MM.1S (cell line): ENCODE measurements around the gene GTF2IRD1.

Experiments
- DNase-seq: peaks from one replicate; pipeline ENCODE4 v3.0.0-alpha.2; 2015
- H2AFZ ChIP-seq: fragments of 300-600 bp; sonication (generic); 2 replicates; pipeline ENCODE4 v1.6.0; 2016; ENCODE audit warnings: antibody characterized with exemption, low read length
- H3F3A ChIP-seq: fragments of 300-600 bp; sonication (generic); 2 replicates; pipeline ENCODE4 v1.6.1; 2016; ENCODE audit warnings: mild to moderate bottlenecking, antibody characterized with exemption, low read length, moderate library complexity, mixed read lengths; ENCODE audit not compliant: insufficient read depth
- H3K27ac ChIP-seq: fragments of 300-600 bp; sonication (generic); 2 replicates; pipeline ENCODE4 v1.5.1; 2016; ENCODE audit warnings: mild to moderate bottlenecking, low read length
- H3K27me3 ChIP-seq: fragments of 300-600 bp; sonication (generic); replicated peaks from 2 replicates; pipeline ENCODE4 v1.6.0; 2016; ENCODE audit warnings: low read length; ENCODE audit not compliant: insufficient read depth
- H3K36me3 ChIP-seq: fragments of 300-600 bp; sonication (generic); replicated peaks from 2 replicates; pipeline ENCODE4 v1.6.1; 2016; ENCODE audit warnings: mild to moderate bottlenecking, low read length, mixed read lengths; ENCODE audit not compliant: insufficient read depth
- H3K4me1 ChIP-seq: fragments of 300-600 bp; sonication (generic); 2 replicates; pipeline ENCODE4 v1.6.1; 2016; ENCODE audit warnings: low read length, mixed read lengths
- H3K4me2 ChIP-seq: fragments of 300-600 bp; sonication (generic); 2 replicates; pipeline ENCODE4 v1.6.0; 2016; ENCODE audit warnings: low read depth, low read length
- H3K4me3 ChIP-seq: fragments of 300-600 bp; sonication (generic); 2 replicates; pipeline ENCODE4 v1.5.1; 2016; ENCODE audit warnings: low read length, mixed read lengths
- H3K79me2 ChIP-seq: fragments of 300-600 bp; sonication (generic); 2 replicates; pipeline ENCODE4 v1.6.1; 2016; ENCODE audit warnings: mixed run types, low read length, mixed read lengths
- H3K9ac ChIP-seq: fragments of 300-600 bp; sonication (generic); 2 replicates; pipeline ENCODE4 v1.6.1; 2016; ENCODE audit warnings: low read length, mixed read lengths
- H3K9me2 ChIP-seq: fragments of 300-600 bp; sonication (generic); replicated peaks from 2 replicates; pipeline ENCODE4 v1.6.1; 2016; ENCODE audit warnings: mild to moderate bottlenecking, low read length, mixed read lengths; ENCODE audit not compliant: insufficient read depth
- H3K9me3 ChIP-seq: fragments of 300-600 bp; sonication (generic); replicated peaks from 2 replicates; pipeline ENCODE4 v1.6.1; 2016; ENCODE audit warnings: mild to moderate bottlenecking, low read length, mixed read lengths; ENCODE audit not compliant: insufficient read depth
- H4K20me1 ChIP-seq: fragments of 300-600 bp; sonication (generic); 2 replicates; pipeline ENCODE4 v1.6.1; 2016; ENCODE audit warnings: mild to moderate bottlenecking, low read length, moderate library complexity, mixed read lengths; ENCODE audit not compliant: insufficient read depth
- CTCF ChIP-seq: fragments of 300-600 bp; sonication (generic); IDR thresholded peaks from 2 replicates; pipeline ENCODE4 v1.5.1; 2016; ENCODE audit warnings: antibody characterized with exemption, low read length, mixed read lengths
- EZH2 ChIP-seq: fragments of 300-600 bp; sonication (generic); optimal IDR thresholded peaks from 2 replicates; pipeline ENCODE3; 2017; ENCODE audit warnings: low read depth, mild to moderate bottlenecking, antibody characterized with exemption, low read length, mixed read lengths
- EZH2phosphoT487 ChIP-seq: fragments of 300-600 bp; sonication (generic); IDR thresholded peaks from 2 replicates; pipeline ENCODE4 v1.6.1; 2018; ENCODE audit warnings: antibody characterized with exemption, low read length

The GTF2IRD1 gene

GRCh38 chr7:74515276-74515675, 61.6 kb downstream of the GTF2IRD1 start:
- H3K9me3 ChIP-seq: no peaks in the 10 kb centered on the region
- no peaks in the 10 kb centered on the region for H3K4me1 ChIP-seq
- no peak overlapping the region for H3K4me2 ChIP-seq

GRCh38 chr7:74516214-74516613, 62.5 kb downstream of the GTF2IRD1 start:
- no peaks in the 10 kb centered on the region for H3K27me3 ChIP-seq
- no peak overlapping the region for H3K4me2 ChIP-seq
- TF ChIP-seq EZH2phosphoT487 (no peak), CTCF (no peak), EZH2 (no peak)
- H3K27ac ChIP-seq: no peak overlapping the region
- H2AFZ ChIP-seq: no peak overlapping the region
- no peak for DNase-seq
- H3K9me3 ChIP-seq: no peaks in the 10 kb centered on the region
- no peaks in the 10 kb centered on the region for H3F3A ChIP-seq
- no peak overlapping the region for H3K9ac ChIP-seq
- H3K4me3 ChIP-seq: no peak overlapping the region
- no peaks in the 10 kb centered on the region for H3K79me2 ChIP-seq
- no peaks in the 10 kb centered on the region for H3K9me2 ChIP-seq
- no peaks in the 10 kb centered on the region for H3K4me1 ChIP-seq
- no peaks in the 10 kb centered on the region; the same call in 1 of the 2 replicates for H3K36me3 ChIP-seq
- H4K20me1 ChIP-seq: no peaks in the 10 kb centered on the region

More at GRCh38 chr7:74515276-74515675, 61.6 kb downstream of the GTF2IRD1 start:
- Histone ChIP-seq H4K20me1 (no peaks in the 10 kb centered on the region), H3K27ac (no peak overlapping the region), H3K4me3 (no peak overlapping the region), H3K9ac (no peak overlapping the region), H3K27me3 (no peaks in the 10 kb centered on the region), H3K36me3 (no peaks in the 10 kb centered on the region; the same call in 1 of the 2 replicates), H3K9me2 (no peaks in the 10 kb centered on the region), H3K79me2 (no peaks in the 10 kb centered on the region), H3F3A (no peaks in the 10 kb centered on the region), H2AFZ (no peak overlapping the region)
- no peak for TF ChIP-seq CTCF
- TF ChIP-seq EZH2phosphoT487: no peak
- no peak for TF ChIP-seq EZH2
- no peak for DNase-seq

GRCh38 chr7:74518041-74518440, 64.3 kb downstream of the GTF2IRD1 start:
- Histone ChIP-seq H3K9me2 (no peaks in the 10 kb centered on the region), H2AFZ (no peak overlapping the region), H3K27me3 (no peaks in the 10 kb centered on the region), H3K9me3 (no peaks in the 10 kb centered on the region), H3K9ac (no peak overlapping the region), H4K20me1 (no peaks in the 10 kb centered on the region), H3K4me3 (no peak overlapping the region), H3K36me3 (no peaks in the 10 kb centered on the region; the same call in 1 of the 2 replicates), H3F3A (no peaks in the 10 kb centered on the region), H3K79me2 (no peaks in the 10 kb centered on the region), H3K4me2 (no peak overlapping the region), H3K4me1 (no peaks in the 10 kb centered on the region), H3K27ac (no peak overlapping the region)
- no peak for DNase-seq
- no peak for TF ChIP-seq EZH2
- TF ChIP-seq EZH2phosphoT487: no peak
- no peak for TF ChIP-seq CTCF
